ENCODE data around the gene PPDPF.

PPDPF gene

DNA sequence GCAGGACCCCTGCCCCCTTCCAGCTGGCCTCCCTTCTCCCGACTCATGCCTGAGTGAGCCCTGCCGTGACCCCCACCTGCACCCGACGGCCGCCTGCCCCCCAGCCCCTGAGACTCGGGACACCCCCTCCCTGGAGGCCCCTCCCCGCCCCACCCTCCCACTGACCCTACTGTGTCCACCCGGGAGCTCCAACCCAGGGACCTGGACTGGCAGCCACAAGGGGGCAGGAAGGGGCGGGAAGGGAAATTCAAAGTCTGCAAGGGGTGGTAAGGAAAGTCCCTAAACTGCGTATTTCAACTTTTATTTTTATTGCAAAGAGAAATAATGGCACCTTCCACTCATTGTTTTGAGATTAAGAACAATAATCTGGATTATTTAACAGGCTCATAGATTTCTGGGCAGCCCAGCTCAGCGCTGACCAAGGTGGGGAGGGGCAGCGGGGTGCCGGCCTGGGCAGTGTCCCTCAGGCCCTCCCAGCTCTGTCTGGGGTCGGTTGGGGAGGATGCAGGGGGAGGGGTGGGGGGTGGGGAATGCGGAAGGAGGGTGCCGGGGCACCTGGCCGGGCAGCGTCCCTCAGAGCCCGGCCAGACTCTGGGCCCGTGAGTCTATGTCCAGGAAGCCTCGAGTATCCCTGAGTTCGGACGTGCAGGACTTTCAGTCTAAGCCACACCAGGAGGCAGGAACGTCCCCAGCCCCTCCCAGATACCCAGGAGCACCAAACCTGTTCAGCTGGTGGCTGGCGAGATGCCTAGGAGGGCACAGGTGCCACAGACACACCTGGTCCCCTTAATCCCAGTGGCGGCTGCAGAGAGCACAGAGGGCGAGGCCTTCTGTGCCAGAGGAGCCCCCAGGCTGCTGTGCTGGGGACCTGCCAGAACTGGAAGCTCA, 17.9 kb downstream of the PPDPF start:
- Histone ChIP-seq H3K9ac (ENCODE audit: low read depth in 1 of 2, low read length in 2 of 2) (peak overlapping the region in 1 of 2 donors; percentile 18), H3K27me3 (ENCODE audit: control insufficient read depth in 1 of 2, insufficient read depth in 2 of 2, low read length in 2 of 2) (peaks cover 0 to 7% of the 10 kb centered on the region in 2 donors), H3K4me3 (ENCODE audit: low read depth in 1 of 2, low read length in 2 of 2) (peak overlapping the region; percentile 72 to 80), H3K9me3 (ENCODE audit: control insufficient read depth in 1 of 2, low read length in 2 of 2) (no peaks in the 10 kb centered on the region), H3K36me3 (ENCODE audit: control insufficient read depth in 1 of 2, insufficient read depth in 2 of 2, low read length in 2 of 2) (no peaks in the 10 kb centered on the region), H3K27ac (ENCODE audit: low read depth, low read length) (no peak overlapping the region), H3K4me1 (ENCODE audit: control insufficient read depth in 1 of 2, insufficient read depth in 2 of 2, low read length in 2 of 2) (peaks cover 18 to 29% of the 10 kb centered on the region in 2 donors)

DNA sequence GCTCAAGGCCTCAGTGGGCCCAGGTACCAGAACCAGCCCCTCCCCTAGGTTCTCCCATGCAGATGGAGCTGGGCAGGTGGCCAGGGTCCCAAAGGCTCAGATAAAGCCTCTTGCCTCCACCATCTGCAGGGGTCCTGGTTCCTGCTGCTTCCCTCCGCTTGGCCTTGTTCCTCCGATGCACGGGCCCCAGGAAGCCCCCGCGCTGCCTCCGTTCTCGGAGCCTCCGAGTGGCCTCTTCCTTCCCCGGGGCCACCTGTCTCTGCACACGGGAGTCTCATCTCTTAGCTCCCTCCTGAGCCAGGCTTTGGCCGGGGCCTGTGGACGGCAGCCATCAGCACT, 18.5 kb downstream of the PPDPF start:
- H3K4me1 ChIP-seq (ENCODE audit: control insufficient read depth in 1 of 2, insufficient read depth in 2 of 2, low read length in 2 of 2): peaks cover 12 to 25% of the 10 kb centered on the region in 2 donors
- no peaks in the 10 kb centered on the region for H3K9me3 ChIP-seq (ENCODE audit: control insufficient read depth in 1 of 2, low read length in 2 of 2)
- peaks cover 3 to 8% of the 10 kb centered on the region in 2 donors for H3K27me3 ChIP-seq (ENCODE audit: control insufficient read depth in 1 of 2, insufficient read depth in 2 of 2, low read length in 2 of 2)
- no peak overlapping the region for H3K27ac ChIP-seq (ENCODE audit: low read depth, low read length)
- no peaks in the 10 kb centered on the region for H3K36me3 ChIP-seq (ENCODE audit: control insufficient read depth in 1 of 2, insufficient read depth in 2 of 2, low read length in 2 of 2)
- H3K4me3 ChIP-seq (ENCODE audit: low read depth in 1 of 2, low read length in 2 of 2): no peak overlapping the region
- peak overlapping the region in 1 of 2 donors; percentile 18 for H3K9ac ChIP-seq (ENCODE audit: low read depth in 1 of 2, low read length in 2 of 2)

GRCh38 chr20:63539441-63540370, 19.1 kb downstream of the PPDPF start:
- Histone ChIP-seq H3K27me3 (ENCODE audit: control insufficient read depth in 1 of 2, insufficient read depth in 2 of 2, low read length in 2 of 2) (peaks cover 7 to 10% of the 10 kb centered on the region in 2 donors), H3K9me3 (ENCODE audit: control insufficient read depth in 1 of 2, low read length in 2 of 2) (no peaks in the 10 kb centered on the region), H3K4me1 (ENCODE audit: control insufficient read depth in 1 of 2, insufficient read depth in 2 of 2, low read length in 2 of 2) (peaks cover 6 to 24% of the 10 kb centered on the region in 2 donors), H3K9ac (ENCODE audit: low read depth in 1 of 2, low read length in 2 of 2) (no peak overlapping the region), H3K36me3 (ENCODE audit: control insufficient read depth in 1 of 2, insufficient read depth in 2 of 2, low read length in 2 of 2) (no peaks in the 10 kb centered on the region), H3K27ac (ENCODE audit: low read depth, low read length) (no peak overlapping the region), H3K4me3 (ENCODE audit: low read depth in 1 of 2, low read length in 2 of 2) (no peak overlapping the region)

- no peak overlapping the region for H3K4me3 ChIP-seq (ENCODE audit: low read depth in 1 of 2, low read length in 2 of 2)
- H3K9ac ChIP-seq (ENCODE audit: low read depth in 1 of 2, low read length in 2 of 2): no peak overlapping the region
- H3K4me1 ChIP-seq (ENCODE audit: control insufficient read depth in 1 of 2, insufficient read depth in 2 of 2, low read length in 2 of 2): peaks cover 0 to 28% of the 10 kb centered on the region in 2 donors
- peaks cover 7 to 13% of the 10 kb centered on the region in 2 donors for H3K27me3 ChIP-seq (ENCODE audit: control insufficient read depth in 1 of 2, insufficient read depth in 2 of 2, low read length in 2 of 2)
- no peak overlapping the region for H3K27ac ChIP-seq (ENCODE audit: low read depth, low read length)
- H3K9me3 ChIP-seq (ENCODE audit: control insufficient read depth in 1 of 2, low read length in 2 of 2): no peaks in the 10 kb centered on the region
- H3K36me3 ChIP-seq (ENCODE audit: control insufficient read depth in 1 of 2, insufficient read depth in 2 of 2, low read length in 2 of 2): no peaks in the 10 kb centered on the region
Measured at GRCh38 chr20:63540417-63541186, 20.0 kb downstream of the PPDPF start.

DNA sequence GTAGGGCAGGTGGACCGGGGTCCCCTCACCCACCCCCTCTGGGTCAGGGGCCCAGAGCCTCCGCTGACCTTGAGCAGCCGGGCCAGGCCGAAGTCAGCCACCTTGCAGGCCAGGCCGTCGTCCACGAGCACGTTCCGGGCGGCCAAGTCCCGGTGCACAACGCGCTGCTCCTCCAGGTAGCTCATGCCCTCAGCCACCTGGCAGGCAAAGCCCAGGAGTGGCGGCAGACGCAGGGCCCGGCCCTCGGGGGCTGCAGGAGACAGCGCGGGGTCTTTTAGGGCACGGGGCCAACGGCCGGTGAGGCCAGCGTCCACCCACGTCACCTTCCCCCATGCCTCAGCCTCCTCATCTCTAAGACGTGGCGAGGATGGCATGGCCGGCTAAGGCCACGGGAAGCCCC, 20.8 kb downstream of the PPDPF start:
- H3K9me3 ChIP-seq (ENCODE audit: control insufficient read depth in 1 of 2, low read length in 2 of 2): no peaks in the 10 kb centered on the region
- H3K4me1 ChIP-seq (ENCODE audit: control insufficient read depth in 1 of 2, insufficient read depth in 2 of 2, low read length in 2 of 2): peaks cover 0 to 32% of the 10 kb centered on the region in 2 donors
- H3K4me3 ChIP-seq (ENCODE audit: low read depth in 1 of 2, low read length in 2 of 2): no peak overlapping the region
- no peaks in the 10 kb centered on the region for H3K36me3 ChIP-seq (ENCODE audit: control insufficient read depth in 1 of 2, insufficient read depth in 2 of 2, low read length in 2 of 2)
- peaks cover 13 to 20% of the 10 kb centered on the region in 2 donors for H3K27me3 ChIP-seq (ENCODE audit: control insufficient read depth in 1 of 2, insufficient read depth in 2 of 2, low read length in 2 of 2)
- no peak overlapping the region for H3K9ac ChIP-seq (ENCODE audit: low read depth in 1 of 2, low read length in 2 of 2)
- H3K27ac ChIP-seq (ENCODE audit: low read depth, low read length): no peak overlapping the region

- H3K4me1 ChIP-seq (ENCODE audit: control insufficient read depth in 1 of 2, insufficient read depth in 2 of 2, low read length in 2 of 2): peaks cover 0 to 29% of the 10 kb centered on the region in 2 donors
- H3K27ac ChIP-seq (ENCODE audit: low read depth, low read length): no peak overlapping the region
- no peaks in the 10 kb centered on the region for H3K9me3 ChIP-seq (ENCODE audit: control insufficient read depth in 1 of 2, low read length in 2 of 2)
- no peaks in the 10 kb centered on the region for H3K36me3 ChIP-seq (ENCODE audit: control insufficient read depth in 1 of 2, insufficient read depth in 2 of 2, low read length in 2 of 2)
- no peak overlapping the region for H3K4me3 ChIP-seq (ENCODE audit: low read depth in 1 of 2, low read length in 2 of 2)
- H3K9ac ChIP-seq (ENCODE audit: low read depth in 1 of 2, low read length in 2 of 2): no peak overlapping the region
- H3K27me3 ChIP-seq (ENCODE audit: control insufficient read depth in 1 of 2, insufficient read depth in 2 of 2, low read length in 2 of 2): peaks cover 20 to 26% of the 10 kb centered on the region in 2 donors
Measured at GRCh38 chr20:63542031-63542559, 21.5 kb downstream of the PPDPF start.

DNA sequence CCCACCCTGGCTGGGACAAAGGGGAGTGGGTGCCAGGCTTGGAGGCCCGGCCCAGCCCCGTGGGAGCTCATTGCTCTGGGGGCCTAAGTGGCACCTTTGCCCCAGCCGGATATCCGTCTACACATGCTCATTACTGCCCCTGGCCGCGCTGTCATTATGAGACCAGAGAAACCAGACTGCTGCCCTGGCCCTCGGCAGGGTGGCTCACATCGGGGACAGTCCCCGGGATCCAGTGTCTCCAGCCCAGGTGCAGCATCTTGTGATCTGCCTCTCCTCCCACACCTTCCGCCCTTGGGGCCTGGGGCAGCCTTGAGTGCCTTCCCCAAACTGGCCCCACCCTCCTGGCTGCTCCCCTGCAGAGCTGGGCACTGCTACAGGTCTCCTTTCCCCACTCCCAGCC, 22.1 kb downstream of the PPDPF start:
- Histone ChIP-seq H3K27me3 (ENCODE audit: control insufficient read depth in 1 of 2, insufficient read depth in 2 of 2, low read length in 2 of 2) (peaks cover 23 to 28% of the 10 kb centered on the region in 2 donors), H3K27ac (ENCODE audit: low read depth, low read length) (no peak overlapping the region), H3K4me1 (ENCODE audit: control insufficient read depth in 1 of 2, insufficient read depth in 2 of 2, low read length in 2 of 2) (peaks cover 0 to 23% of the 10 kb centered on the region in 2 donors), H3K4me3 (ENCODE audit: low read depth in 1 of 2, low read length in 2 of 2) (no peak overlapping the region), H3K9me3 (ENCODE audit: control insufficient read depth in 1 of 2, low read length in 2 of 2) (no peaks in the 10 kb centered on the region), H3K9ac (ENCODE audit: low read depth in 1 of 2, low read length in 2 of 2) (no peak overlapping the region), H3K36me3 (ENCODE audit: control insufficient read depth in 1 of 2, insufficient read depth in 2 of 2, low read length in 2 of 2) (no peaks in the 10 kb centered on the region)

- H3K9ac ChIP-seq (ENCODE audit: low read depth in 1 of 2, low read length in 2 of 2): no peak overlapping the region
- no peak overlapping the region for H3K27ac ChIP-seq (ENCODE audit: low read depth, low read length)
- peaks cover 25 to 32% of the 10 kb centered on the region in 2 donors for H3K27me3 ChIP-seq (ENCODE audit: control insufficient read depth in 1 of 2, insufficient read depth in 2 of 2, low read length in 2 of 2)
- H3K9me3 ChIP-seq (ENCODE audit: control insufficient read depth in 1 of 2, low read length in 2 of 2): no peaks in the 10 kb centered on the region
- H3K4me3 ChIP-seq (ENCODE audit: low read depth in 1 of 2, low read length in 2 of 2): no peak overlapping the region
- no peaks in the 10 kb centered on the region for H3K36me3 ChIP-seq (ENCODE audit: control insufficient read depth in 1 of 2, insufficient read depth in 2 of 2, low read length in 2 of 2)
- peaks cover 0 to 23% of the 10 kb centered on the region in 2 donors for H3K4me1 ChIP-seq (ENCODE audit: control insufficient read depth in 1 of 2, insufficient read depth in 2 of 2, low read length in 2 of 2)
Measured at GRCh38 chr20:63543131-63543530, 22.6 kb downstream of the PPDPF start.

- H3K27ac ChIP-seq (ENCODE audit: low read depth, low read length): no peak overlapping the region
- H3K27me3 ChIP-seq (ENCODE audit: control insufficient read depth in 1 of 2, insufficient read depth in 2 of 2, low read length in 2 of 2): peaks cover 31 to 38% of the 10 kb centered on the region in 2 donors
- no peak overlapping the region for H3K4me3 ChIP-seq (ENCODE audit: low read depth in 1 of 2, low read length in 2 of 2)
- H3K36me3 ChIP-seq (ENCODE audit: control insufficient read depth in 1 of 2, insufficient read depth in 2 of 2, low read length in 2 of 2): no peaks in the 10 kb centered on the region
- no peaks in the 10 kb centered on the region for H3K9me3 ChIP-seq (ENCODE audit: control insufficient read depth in 1 of 2, low read length in 2 of 2)
- H3K9ac ChIP-seq (ENCODE audit: low read depth in 1 of 2, low read length in 2 of 2): no peak overlapping the region
- peaks cover 0 to 22% of the 10 kb centered on the region in 2 donors for H3K4me1 ChIP-seq (ENCODE audit: control insufficient read depth in 1 of 2, insufficient read depth in 2 of 2, low read length in 2 of 2)
Measured at GRCh38 chr20:63543733-63544132, 23.2 kb downstream of the PPDPF start.

All from duodenal mucosa (tissue), 2 donors.